ENCODE data around the gene GCGR.

GCGR gene

DNA sequence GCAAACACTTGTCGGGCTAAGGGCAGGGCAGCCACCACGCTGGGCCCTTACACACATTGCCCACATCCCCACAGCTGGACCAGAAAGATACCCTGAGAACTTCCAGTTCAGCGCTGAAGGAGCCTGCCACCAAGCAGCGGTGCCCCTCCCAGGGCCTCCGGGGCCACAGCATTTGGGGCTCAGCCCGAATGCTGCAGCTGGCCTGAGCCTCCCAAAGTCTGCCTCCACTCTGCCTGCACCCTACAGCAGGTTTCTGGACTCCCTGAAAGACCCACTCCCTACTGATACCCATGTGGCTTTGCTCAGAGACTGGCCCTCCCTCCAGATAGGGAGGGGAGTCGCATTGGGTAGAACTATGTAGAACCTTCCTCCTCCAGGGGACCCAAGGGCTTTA, 27.6 kb downstream of the GCGR start:
- TF ChIP-seq, protein P1, sequence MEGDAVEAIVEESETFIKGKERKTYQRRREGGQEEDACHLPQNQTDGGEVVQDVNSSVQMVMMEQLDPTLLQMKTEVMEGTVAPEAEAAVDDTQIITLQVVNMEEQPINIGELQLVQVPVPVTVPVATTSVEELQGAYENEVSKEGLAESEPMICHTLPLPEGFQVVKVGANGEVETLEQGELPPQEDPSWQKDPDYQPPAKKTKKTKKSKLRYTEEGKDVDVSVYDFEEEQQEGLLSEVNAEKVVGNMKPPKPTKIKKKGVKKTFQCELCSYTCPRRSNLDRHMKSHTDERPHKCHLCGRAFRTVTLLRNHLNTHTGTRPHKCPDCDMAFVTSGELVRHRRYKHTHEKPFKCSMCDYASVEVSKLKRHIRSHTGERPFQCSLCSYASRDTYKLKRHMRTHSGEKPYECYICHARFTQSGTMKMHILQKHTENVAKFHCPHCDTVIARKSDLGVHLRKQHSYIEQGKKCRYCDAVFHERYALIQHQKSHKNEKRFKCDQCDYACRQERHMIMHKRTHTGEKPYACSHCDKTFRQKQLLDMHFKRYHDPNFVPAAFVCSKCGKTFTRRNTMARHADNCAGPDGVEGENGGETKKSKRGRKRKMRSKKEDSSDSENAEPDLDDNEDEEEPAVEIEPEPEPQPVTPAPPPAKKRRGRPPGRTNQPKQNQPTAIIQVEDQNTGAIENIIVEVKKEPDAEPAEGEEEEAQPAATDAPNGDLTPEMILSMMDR (IDR thresholded peaks at IDR 0.05): no peak

DNA sequence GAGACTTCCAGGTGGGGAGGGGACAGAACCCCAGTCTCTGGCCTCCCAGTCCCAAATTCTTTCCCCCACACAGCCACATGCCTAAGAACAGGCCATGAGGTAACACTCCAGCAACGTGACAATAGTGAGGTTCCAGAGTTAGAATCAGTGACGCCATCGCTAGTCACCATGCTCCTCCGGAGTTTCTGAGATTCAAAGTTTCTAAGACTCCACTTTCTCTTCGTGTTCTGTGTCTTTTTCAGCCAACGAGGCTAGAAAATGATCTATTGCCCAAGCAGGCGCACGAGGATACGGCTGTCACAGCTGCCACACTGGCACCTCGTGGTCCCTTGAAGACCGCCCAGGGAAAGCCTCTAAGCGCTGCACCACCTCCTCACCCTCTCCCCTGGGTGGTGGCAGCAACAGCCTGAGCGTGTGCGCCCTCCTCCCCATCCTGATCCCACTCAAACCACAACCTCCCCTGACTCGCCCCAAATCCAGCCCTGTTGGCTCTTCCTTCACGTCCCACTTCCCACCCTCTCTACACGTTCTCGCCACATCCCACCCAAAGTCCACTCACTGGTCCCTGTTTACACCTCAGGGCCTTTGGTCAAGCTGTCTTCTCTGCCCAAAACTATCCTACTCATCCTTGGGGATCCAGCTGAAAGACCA, 28.1 kb downstream of the GCGR start:
- TF ChIP-seq, protein P1 (IDR thresholded peaks at IDR 0.05): no peak

DNA sequence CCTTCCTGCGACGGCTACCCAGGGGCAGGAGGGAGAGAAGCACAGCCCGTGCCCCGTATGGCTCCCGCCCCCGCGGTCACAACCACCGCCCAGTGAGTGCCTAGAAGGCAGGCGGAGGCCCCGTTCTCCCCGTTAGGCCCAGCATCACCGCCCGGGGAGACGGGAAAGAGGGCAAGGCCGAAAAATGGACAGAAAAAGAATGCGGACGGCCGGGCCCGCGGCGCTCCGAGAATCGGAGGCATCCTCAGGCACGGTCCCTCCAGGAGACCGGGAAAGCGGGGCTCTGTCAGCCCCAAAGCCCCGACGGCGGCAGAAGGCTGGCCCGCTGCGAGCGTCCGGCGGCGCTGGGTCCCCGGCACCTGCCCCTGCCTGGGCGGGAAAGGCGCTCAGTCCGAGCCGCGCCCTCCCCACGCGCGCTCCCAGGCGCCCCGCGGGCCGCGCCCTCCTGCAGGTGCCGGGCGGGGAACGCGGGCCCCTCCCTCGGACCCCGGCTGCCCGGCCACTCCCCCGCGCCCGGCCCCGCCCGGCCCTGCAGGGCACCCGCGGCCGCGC, 28.7 kb downstream of the GCGR start:
- TF ChIP-seq, protein P1 (IDR thresholded peaks at IDR 0.05): no peak

DNA sequence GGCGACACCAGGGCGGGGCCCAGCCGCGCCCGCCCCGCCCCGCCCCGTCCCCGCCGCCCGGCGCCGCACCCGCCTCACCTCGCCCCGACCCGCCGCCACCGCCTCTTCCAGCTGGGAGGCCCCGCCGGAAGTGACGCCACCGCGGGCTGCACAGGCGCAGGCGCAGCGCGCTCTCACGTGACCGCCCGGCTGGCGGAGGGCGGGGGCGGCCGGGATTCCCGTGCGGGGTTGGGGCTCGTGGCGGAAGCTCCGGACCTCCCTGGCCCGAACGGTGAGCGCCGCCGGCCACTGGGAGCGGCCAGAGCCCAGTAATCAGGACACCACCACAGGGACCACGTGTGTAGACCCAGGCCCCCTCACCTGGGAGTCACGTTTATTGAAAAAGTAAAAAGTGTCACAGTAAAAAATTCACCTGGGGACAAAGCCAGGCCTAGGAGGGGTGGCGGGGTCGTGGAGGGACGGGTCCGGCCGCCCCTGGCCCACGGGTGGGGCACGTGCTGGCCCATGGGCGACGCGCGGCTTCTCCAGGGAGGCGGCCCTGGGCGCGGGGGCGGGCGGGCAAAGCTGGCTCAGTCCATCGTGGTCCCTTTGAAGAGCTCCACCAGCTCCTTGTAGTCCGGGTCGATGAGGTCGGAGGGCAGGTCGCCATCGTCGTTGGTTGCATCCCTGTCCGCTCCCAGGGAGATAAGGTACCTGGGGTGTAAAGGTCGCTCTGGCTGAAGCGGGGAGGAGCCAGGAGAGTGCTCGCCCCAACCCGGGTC, 29.4 kb downstream of the GCGR start, which contains the start of gene MCRIP1:
Gene MCRIP1, minus strand, starts transcription at position 132 of the 761 bp plus-strand sequence. CDS start 8,785 bp downstream, outside the sequence.
- TF ChIP-seq, protein P1 (IDR thresholded peaks at IDR 0.05): no peak

DNA sequence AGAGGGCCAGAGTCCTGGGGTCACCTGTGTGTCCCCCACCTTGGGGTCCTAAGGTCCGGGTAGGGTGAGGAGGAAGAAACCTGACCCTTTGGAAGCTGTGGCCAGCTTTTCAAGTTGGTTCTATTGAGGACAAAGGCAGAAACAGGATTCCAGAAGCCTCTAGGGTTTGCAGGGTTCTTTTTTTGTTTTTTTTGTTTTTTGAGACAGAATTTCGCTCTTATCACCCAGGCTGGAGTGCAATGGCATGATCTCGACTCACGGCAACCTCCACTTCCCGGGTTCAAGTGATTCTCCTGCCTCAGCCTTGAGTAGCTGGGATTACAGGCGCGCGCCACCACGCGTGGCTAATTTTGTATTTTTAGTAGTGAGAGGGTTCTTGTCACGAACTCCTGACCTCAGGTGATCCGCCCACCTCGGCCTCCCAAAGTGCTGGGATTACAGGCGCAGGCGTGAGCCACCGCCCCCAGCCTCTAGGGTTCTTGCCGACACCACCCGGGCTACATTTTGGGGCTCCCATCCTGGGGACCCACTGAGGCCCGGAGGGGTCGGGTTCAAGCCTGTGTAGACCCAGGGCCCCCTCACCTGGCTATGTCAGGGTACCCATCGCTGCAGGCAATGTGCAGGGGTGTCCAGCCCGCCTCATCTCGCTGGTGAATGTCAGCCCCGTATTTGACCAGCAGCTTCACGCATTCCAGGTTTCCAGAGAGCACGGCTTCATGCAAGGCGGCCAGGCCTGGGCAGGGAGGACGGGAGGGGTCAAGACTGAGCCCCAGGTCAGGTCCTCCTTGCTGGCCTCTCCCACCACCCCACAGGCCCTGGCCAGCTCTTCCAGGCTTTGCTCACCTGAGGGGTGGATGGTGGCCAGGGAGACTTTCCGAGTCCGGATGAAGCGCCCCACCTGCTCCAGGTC, 30.2 kb downstream of the GCGR start:
- TF ChIP-seq, protein P1 (IDR thresholded peaks at IDR 0.05): no peak

DNA sequence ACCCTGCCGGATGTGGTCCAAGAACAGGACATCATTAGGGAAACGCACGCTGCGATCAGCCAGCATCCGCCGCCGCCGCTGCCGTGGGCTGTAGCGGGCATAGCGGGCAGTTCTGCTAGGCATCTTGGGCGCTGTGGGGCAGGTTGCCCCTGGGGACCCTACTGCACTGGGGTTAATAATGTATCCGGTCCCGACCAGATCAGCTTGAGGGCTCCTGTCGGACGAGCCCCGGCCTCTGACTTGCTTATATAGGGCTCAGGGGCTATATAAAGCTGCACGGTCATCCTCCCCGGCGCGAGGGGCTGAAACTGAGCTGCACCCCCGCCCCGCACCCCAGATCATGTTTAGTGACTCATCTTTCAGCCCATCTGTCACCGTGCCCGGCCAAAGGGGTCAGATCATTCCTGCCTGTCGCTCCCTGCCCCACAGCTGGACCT, 30.9 kb downstream of the GCGR start, which contains the start of gene PPP1R27:
Gene PPP1R27, minus strand, starts transcription at position 220 of the 437 bp plus-strand sequence. Its CDS starts 97 bp downstream, at position 123.
- TF ChIP-seq, protein P1 (IDR thresholded peaks at IDR 0.05): no peak

DNA sequence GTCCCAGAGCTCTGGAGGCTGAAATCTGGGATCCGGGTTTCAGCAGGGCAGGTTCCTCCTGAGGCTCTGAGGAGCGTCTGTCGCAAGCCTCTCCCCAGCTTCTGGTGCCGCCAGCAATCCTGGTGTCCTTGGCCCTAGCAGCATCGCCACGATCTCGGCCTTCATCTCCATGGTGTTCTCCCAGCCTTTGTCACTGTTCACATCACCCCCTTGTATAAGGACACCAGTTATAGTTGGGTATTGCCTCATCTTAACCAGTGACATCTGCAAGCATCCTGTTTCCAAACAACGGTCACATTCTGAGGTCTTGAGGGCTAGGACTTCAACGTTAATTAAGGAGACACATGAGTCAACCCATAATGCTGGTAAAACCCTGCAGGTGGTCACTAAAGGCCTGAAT, 33.7 kb downstream of the GCGR start:
- TF ChIP-seq, protein P1 (IDR thresholded peaks at IDR 0.05): no peak

Data from LNCAP (cell line).